ENCODE results near the gene ESF1. TPM values are rescaled to one million over a fixed set of nuclear protein-coding genes. Genes with fewer than 3 reads are reported as not detected.

ESF1 gene
- total and polyA plus RNA-seq, 9 of the 15 experiments (the other 6 are each of a cell fraction or from before 2014, with no cell fraction given), result 7.0 to 30.4 (median 18.6) TPM

DNA sequence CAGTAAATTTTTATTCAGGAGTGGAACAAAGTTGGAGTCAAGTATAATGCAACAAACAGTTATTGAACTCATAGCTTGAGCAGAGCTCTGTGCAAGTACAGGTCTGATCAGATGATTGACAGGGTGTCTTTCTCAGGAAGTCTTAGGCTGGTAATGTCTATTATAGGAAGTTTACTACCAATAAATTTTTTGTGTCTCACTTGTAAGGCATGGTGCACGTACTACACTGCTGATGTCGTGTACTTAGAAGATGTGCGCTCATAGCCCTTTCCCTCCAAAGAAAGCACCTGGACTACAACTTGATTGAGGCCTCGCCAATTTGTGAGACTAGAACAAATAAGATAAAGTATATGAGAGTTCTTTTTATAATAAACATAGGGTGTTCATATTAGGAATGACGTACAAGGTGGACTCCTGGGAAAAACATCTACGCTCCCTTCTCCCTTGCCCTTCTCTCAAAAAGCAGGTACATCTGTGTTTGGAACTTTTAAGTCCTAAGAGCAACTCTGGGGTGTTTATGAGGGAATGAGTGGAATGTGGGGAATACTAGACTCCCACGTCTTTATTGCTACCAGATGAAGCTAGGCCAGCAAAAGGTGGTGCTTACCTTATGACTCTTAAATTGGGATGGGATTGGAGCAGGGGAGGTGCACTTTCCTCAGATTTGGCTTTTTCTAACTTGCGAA lies 1.6 kb upstream of the ESF1 start:
- BruUV-seq (replicated peaks), result no TSS peak
- ATAC-seq (peak; percentile 14), FAIRE-seq (no peak), DNase-seq (ENCODE audit: extremely low read depth in 1 of 4, low spot score in 3 of 4) (peak in 1 of 4 experiments; percentile 6)
- Histone ChIP-seq H3K27me3 (ENCODE audit: control insufficient read depth in 2 of 2, insufficient read depth in 2 of 2, low read length in 2 of 2) (no peaks in the 10 kb centered on the region), H3K4me2 (ENCODE audit: insufficient read depth, low read length) (peak overlapping the region; percentile 98), H3K79me2 (ENCODE audit: control insufficient read depth, insufficient read depth, low read length) (peaks cover 72% of the 10 kb centered on the region), H3K4me3 (peak overlapping the region; percentile 73), H3K9me1 (ENCODE audit: control insufficient read depth, insufficient read depth, low read length) (no peaks in the 10 kb centered on the region), H2AFZ (ENCODE audit: low read depth, low read length) (no peak overlapping the region), H3K4me1 (replicated peaks in 1 of 2; ENCODE audit: control insufficient read depth in 2 of 2, insufficient read depth in 2 of 2, low read length in 2 of 2) (peaks cover 3 to 5% of the 10 kb centered on the region in 2 experiments; a peak in 3 of 5 replicates), H3K9me3 (replicated peaks; ENCODE audit: control insufficient read depth, insufficient read depth, low read depth, low read length) (no peaks in the 10 kb centered on the region), H4K20me1 (replicated peaks; ENCODE audit: control insufficient read depth, insufficient read depth, low read length) (no peaks in the 10 kb centered on the region), H3K9ac (ENCODE audit: insufficient read depth in 1 of 2, low read depth in 2 of 2, low read length in 2 of 2) (peak overlapping the region; percentile 43 to 83; a peak in 2 of 4 replicates), H3K36me3 (ENCODE audit: control insufficient read depth, insufficient read depth, low read length) (peaks cover 64% of the 10 kb centered on the region), H3K27ac (ENCODE audit: extremely low read depth, low read depth, low read length) (peak overlapping the region; percentile 90)
- CTCF ChIA-PET (ENCODE audit: low intra/inter-chr PET ratio), result no interaction called here
- intact Hi-C loops (cut with micrococcal nuclease), result no loop called here
- WGBS (ENCODE audit: insufficient coverage, low coverage, missing lambda C conversion rate), result 13% methylated on average over 8 of the region's 8 CpGs
- POLR2A ChIA-PET, result no interaction called here
- in situ Hi-C loops (cut with MboI), result no loop called here
- TF ChIP-seq, protein P1, sequence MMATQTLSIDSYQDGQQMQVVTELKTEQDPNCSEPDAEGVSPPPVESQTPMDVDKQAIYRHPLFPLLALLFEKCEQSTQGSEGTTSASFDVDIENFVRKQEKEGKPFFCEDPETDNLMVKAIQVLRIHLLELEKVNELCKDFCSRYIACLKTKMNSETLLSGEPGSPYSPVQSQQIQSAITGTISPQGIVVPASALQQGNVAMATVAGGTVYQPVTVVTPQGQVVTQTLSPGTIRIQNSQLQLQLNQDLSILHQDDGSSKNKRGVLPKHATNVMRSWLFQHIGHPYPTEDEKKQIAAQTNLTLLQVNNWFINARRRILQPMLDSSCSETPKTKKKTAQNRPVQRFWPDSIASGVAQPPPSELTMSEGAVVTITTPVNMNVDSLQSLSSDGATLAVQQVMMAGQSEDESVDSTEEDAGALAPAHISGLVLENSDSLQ (IDR thresholded peaks at IDR 0.05), result peak; percentile 85
- TF ChIP-seq, protein P2, sequence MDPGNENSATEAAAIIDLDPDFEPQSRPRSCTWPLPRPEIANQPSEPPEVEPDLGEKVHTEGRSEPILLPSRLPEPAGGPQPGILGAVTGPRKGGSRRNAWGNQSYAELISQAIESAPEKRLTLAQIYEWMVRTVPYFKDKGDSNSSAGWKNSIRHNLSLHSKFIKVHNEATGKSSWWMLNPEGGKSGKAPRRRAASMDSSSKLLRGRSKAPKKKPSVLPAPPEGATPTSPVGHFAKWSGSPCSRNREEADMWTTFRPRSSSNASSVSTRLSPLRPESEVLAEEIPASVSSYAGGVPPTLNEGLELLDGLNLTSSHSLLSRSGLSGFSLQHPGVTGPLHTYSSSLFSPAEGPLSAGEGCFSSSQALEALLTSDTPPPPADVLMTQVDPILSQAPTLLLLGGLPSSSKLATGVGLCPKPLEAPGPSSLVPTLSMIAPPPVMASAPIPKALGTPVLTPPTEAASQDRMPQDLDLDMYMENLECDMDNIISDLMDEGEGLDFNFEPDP (CRISPR knock-in tag; IDR thresholded peaks at IDR 0.05), result no peak
- TF ChIP-seq, protein P3, sequence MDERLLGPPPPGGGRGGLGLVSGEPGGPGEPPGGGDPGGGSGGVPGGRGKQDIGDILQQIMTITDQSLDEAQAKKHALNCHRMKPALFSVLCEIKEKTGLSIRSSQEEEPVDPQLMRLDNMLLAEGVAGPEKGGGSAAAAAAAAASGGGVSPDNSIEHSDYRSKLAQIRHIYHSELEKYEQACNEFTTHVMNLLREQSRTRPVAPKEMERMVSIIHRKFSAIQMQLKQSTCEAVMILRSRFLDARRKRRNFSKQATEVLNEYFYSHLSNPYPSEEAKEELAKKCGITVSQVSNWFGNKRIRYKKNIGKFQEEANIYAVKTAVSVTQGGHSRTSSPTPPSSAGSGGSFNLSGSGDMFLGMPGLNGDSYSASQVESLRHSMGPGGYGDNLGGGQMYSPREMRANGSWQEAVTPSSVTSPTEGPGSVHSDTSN (CRISPR knock-in tag; IDR thresholded peaks at IDR 0.05; ENCODE audit: low read depth), result no peak
- TF ChIP-seq, protein P3 (tag; conservative IDR thresholded peaks at IDR 0.05; ENCODE audit: low read depth), result 0 out of 2 replicates have a peak, but pooled peaks have one; percentile 20
- TF ChIP-seq, protein P4, sequence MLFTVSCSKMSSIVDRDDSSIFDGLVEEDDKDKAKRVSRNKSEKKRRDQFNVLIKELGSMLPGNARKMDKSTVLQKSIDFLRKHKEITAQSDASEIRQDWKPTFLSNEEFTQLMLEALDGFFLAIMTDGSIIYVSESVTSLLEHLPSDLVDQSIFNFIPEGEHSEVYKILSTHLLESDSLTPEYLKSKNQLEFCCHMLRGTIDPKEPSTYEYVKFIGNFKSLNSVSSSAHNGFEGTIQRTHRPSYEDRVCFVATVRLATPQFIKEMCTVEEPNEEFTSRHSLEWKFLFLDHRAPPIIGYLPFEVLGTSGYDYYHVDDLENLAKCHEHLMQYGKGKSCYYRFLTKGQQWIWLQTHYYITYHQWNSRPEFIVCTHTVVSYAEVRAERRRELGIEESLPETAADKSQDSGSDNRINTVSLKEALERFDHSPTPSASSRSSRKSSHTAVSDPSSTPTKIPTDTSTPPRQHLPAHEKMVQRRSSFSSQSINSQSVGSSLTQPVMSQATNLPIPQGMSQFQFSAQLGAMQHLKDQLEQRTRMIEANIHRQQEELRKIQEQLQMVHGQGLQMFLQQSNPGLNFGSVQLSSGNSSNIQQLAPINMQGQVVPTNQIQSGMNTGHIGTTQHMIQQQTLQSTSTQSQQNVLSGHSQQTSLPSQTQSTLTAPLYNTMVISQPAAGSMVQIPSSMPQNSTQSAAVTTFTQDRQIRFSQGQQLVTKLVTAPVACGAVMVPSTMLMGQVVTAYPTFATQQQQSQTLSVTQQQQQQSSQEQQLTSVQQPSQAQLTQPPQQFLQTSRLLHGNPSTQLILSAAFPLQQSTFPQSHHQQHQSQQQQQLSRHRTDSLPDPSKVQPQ (CRISPR knock-in tag; IDR thresholded peaks at IDR 0.05; ENCODE audit: borderline replicate concordance), result no peak
- TF ChIP-seq, protein P5, sequence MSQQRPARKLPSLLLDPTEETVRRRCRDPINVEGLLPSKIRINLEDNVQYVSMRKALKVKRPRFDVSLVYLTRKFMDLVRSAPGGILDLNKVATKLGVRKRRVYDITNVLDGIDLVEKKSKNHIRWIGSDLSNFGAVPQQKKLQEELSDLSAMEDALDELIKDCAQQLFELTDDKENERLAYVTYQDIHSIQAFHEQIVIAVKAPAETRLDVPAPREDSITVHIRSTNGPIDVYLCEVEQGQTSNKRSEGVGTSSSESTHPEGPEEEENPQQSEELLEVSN (IDR thresholded peaks at IDR 0.05; ENCODE audit: borderline replicate concordance in 1 of 2, extremely low read depth in 1 of 2, insufficient read depth in 1 of 2, insufficient read length in 1 of 2, low read depth in 1 of 2, low read length in 1 of 2, poor library complexity in 1 of 2, severe bottlenecking in 1 of 2), result peak in 1 of 2 experiments; percentile 41
- TF ChIP-seq, protein P6, sequence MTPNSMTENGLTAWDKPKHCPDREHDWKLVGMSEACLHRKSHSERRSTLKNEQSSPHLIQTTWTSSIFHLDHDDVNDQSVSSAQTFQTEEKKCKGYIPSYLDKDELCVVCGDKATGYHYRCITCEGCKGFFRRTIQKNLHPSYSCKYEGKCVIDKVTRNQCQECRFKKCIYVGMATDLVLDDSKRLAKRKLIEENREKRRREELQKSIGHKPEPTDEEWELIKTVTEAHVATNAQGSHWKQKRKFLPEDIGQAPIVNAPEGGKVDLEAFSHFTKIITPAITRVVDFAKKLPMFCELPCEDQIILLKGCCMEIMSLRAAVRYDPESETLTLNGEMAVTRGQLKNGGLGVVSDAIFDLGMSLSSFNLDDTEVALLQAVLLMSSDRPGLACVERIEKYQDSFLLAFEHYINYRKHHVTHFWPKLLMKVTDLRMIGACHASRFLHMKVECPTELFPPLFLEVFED (CRISPR knock-in tag; conservative IDR thresholded peaks at IDR 0.05), result no peak
- no peak for TF ChIP-seq TCFL5 (CRISPR knock-in tag; conservative IDR thresholded peaks at IDR 0.05)

Measured in K562 (cell line).